AG04450 (cell line): ENCODE results near the gene ERRFI1. TPM values are rescaled to one million over a fixed set of nuclear protein-coding genes. Genes with fewer than 3 reads are reported as not detected.
A peak's percentile ranks its signal among the peaks of the same experiment; 100 is the strongest.
"Not testable (repeated sequence)": the region's sequence is repeated elsewhere in the genome, so short reads cannot be mapped to it uniquely, and the experiment has no call there.

ENCODE experiments used
- CTCF ChIA-PET: fragments of 300-600, 350-600 bp; formaldehyde crosslinking; extraction: SDS; loops from one replicate; lab custom pipeline; 2022; ENCODE audit warnings: antibody characterized with exemption, inconsistent platforms; lab: Charles Lee
- POLR2A ChIA-PET: fragments of 350-600 bp; formaldehyde crosslinking; extraction: SDS; loops from one replicate; lab custom pipeline; 2021; ENCODE audit warnings: antibody characterized with exemption, inconsistent platforms; lab: Yijun Ruan, JAX
- DNase-seq: peaks from one replicate; pipeline ENCODE4 v3.0.0-alpha.2; 2011; ENCODE audit warnings: low read depth, low spot score
- H3K27ac ChIP-seq: one replicate; pipeline ENCODE4 v1.5.1; 2012; ENCODE audit warnings: low read depth, low read length, control low read depth
- H3K27me3 ChIP-seq: one replicate; pipeline ENCODE4 v1.6.0; 2012; ENCODE audit warnings: low read length; ENCODE audit not compliant: control insufficient read depth, insufficient read depth
- H3K4me3 ChIP-seq: 2 replicates; pipeline ENCODE4 v1.5.1; 2011; ENCODE audit warnings: mild to moderate bottlenecking, low read depth, low read length, control low read depth
- H3K9me3 ChIP-seq: 2 replicates; pipeline ENCODE4 v1.5.1; 2012; ENCODE audit warnings: low read length; ENCODE audit not compliant: control insufficient read depth, insufficient read depth
- polyA plus RNA-seq: library from polyadenylated mRNA; depleted of rRNA; stranded (reverse); fragments of >200 nt; gene quantifications from 2 replicates; pipeline ENCODE4 v1.2.3, GENCODE V29; 2011
- TF ChIP-seq, protein P1 (sequence below): IDR thresholded peaks from 2 replicates; pipeline ENCODE4 v1.5.1; 2011; ENCODE audit warnings: low read depth, low read length, control low read depth, inconsistent platforms

The ERRFI1 gene
- polyA plus RNA-seq, 1 experiment = 105 TPM

DNA sequence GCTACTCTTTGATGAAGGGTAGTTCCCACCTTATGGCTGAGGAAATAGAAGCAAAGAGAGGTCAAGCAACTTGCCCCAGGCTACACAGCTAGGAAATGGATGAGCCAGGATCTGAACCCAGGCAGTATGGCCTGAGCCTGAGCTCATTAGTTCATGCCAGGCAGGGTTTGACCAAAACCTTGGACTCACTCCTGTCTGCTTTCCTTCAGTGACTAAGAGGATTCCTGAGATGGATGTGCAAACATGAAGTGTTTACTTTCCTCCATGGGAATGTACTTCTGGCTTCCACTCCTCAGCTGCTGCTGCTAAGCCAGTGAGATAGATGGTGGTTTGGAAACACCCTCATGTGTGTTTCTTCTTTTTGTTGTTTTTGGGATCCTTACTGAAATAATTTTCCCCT, 35.1 kb upstream of the ERRFI1 start:
- ChIA-PET POLR2A (interaction anchor here (0.9 to 1.6 kb wide), 8 partner anchors 14 to 76 kb away, joined by 3 to 10 read pairs (median 4); no protein-coding TSS in a partner anchor), CTCF (interaction anchor here (0.5 to 1.9 kb wide), 3 partner anchors 29 to 253 kb away, joined by 4 to 5 read pairs (median 5); no protein-coding TSS in a partner anchor)
- Histone ChIP-seq H3K4me3 (no peak overlapping the region), H3K9me3 (no peaks in the 10 kb centered on the region), H3K27me3 (no peaks in the 10 kb centered on the region), H3K27ac (peak overlapping the region; percentile 89)
- DNase-seq = peak; percentile 87
- TF ChIP-seq, protein P1, sequence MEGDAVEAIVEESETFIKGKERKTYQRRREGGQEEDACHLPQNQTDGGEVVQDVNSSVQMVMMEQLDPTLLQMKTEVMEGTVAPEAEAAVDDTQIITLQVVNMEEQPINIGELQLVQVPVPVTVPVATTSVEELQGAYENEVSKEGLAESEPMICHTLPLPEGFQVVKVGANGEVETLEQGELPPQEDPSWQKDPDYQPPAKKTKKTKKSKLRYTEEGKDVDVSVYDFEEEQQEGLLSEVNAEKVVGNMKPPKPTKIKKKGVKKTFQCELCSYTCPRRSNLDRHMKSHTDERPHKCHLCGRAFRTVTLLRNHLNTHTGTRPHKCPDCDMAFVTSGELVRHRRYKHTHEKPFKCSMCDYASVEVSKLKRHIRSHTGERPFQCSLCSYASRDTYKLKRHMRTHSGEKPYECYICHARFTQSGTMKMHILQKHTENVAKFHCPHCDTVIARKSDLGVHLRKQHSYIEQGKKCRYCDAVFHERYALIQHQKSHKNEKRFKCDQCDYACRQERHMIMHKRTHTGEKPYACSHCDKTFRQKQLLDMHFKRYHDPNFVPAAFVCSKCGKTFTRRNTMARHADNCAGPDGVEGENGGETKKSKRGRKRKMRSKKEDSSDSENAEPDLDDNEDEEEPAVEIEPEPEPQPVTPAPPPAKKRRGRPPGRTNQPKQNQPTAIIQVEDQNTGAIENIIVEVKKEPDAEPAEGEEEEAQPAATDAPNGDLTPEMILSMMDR = no peak

- TF ChIP-seq, protein P1 = no peak
Observed at GRCh38 chr1:8059161-8059622, 33.1 kb upstream of the ERRFI1 start.

GRCh38 chr1:8057779-8058178, 31.7 kb upstream of the ERRFI1 start:
- H3K9me3 ChIP-seq, DNase-seq, POLR2A ChIA-PET, H3K27ac ChIP-seq, H3K27me3 ChIP-seq, H3K4me3 ChIP-seq: not testable (repeated sequence)
- CTCF ChIA-PET = interaction anchor here (0.6 kb wide), 1 partner anchor 181 kb away, joined by 4 read pairs; no protein-coding TSS in a partner anchor

More at GRCh38 chr1:8059161-8059622, 33.1 kb upstream of the ERRFI1 start:
- ChIA-PET POLR2A (interaction anchor here (0.6 to 0.7 kb wide), 5 partner anchors 15 to 216 kb away, joined by 3 to 5 read pairs (median 3); no protein-coding TSS in a partner anchor), CTCF (interaction anchor here (0.7 to 1.4 kb wide), 3 partner anchors 19 to 83 kb away, joined by 3 to 4 read pairs (median 4); no protein-coding TSS in a partner anchor)
- Histone ChIP-seq H3K4me3 (no peak overlapping the region), H3K9me3 (no peaks in the 10 kb centered on the region), H3K27me3 (no peaks in the 10 kb centered on the region), H3K27ac (no peak overlapping the region)
- DNase-seq = no peak

- POLR2A ChIA-PET = no interaction called here
- DNase-seq = no peak
- H3K4me3 ChIP-seq = no peak overlapping the region
- H3K9me3 ChIP-seq = no peaks in the 10 kb centered on the region
- TF ChIP-seq, protein P1 = no peak
- no peak overlapping the region for H3K27ac ChIP-seq
- no peaks in the 10 kb centered on the region for H3K27me3 ChIP-seq
- CTCF ChIA-PET = interaction anchor here (0.9 kb wide), 1 partner anchor 24 kb away, joined by 4 read pairs; no protein-coding TSS in a partner anchor
Observed at GRCh38 chr1:8055973-8056372, 29.9 kb upstream of the ERRFI1 start.

DNA sequence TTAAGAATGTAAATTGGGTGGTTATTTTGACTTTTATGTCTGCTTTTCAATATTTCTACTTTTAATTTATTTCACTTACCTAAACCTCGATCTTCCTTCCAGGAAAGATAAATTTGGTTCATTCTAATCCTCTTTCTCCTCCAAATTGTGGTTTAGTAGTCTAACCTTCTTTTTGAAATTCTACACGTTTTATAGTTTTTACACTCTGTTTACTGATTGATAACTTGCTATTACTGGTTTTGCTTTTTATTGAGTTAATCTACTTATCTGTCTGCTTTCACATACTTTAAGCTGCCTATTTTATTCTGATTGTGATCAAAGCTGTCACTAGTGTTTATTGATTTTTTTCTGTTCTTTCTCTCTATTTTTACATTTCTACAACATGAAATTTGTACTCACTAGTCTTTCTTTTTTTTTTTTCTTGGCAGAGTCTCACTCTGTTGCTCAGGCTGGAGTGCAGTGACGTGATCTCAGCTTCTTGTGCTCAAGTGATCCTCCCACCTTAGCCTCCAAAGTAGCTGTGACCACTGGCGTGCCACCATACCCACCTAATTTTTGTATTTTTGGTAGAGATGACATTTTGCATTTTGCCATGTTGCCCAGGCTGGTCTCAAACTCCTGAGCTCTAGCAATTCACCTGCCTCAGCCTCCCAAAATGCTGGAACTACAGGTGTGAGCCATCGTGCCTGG, 27.9 kb upstream of the ERRFI1 start:
- H3K4me3 ChIP-seq = no peak overlapping the region
- no peak for DNase-seq
- no peaks in the 10 kb centered on the region for H3K27me3 ChIP-seq
- ChIA-PET CTCF (interaction anchor here (0.6 kb wide), 1 partner anchor 73 kb away, joined by 3 read pairs; no protein-coding TSS in a partner anchor), POLR2A (no interaction called here)
- TF ChIP-seq, protein P1 = no peak
- no peaks in the 10 kb centered on the region for H3K9me3 ChIP-seq
- no peak overlapping the region for H3K27ac ChIP-seq
